DOHH2 (cell line): Measurements from ENCODE around the gene PAX4.

ENCODE experiments used
- H3F3A ChIP-seq: fragments of 200-600 bp; sonication (generic), shearing (Covaris generic); 2 replicates; pipeline ENCODE4 v1.6.0; 2016; ENCODE audit warnings: antibody characterized with exemption, mild to moderate bottlenecking; ENCODE audit not compliant: control insufficient read depth, insufficient read depth
- H3K27ac ChIP-seq: fragments of 200-600 bp; sonication (generic); 2 replicates; pipeline ENCODE4 v1.5.1; 2014; ENCODE audit warnings: low read depth, mild to moderate bottlenecking, low read length, moderate library complexity
- H3K27me3 ChIP-seq: fragments of 200-600 bp; sonication (generic); 2 replicates; pipeline ENCODE4 v1.6.1; 2014; ENCODE audit warnings: mild to moderate bottlenecking, low read length, mixed read lengths; ENCODE audit not compliant: control insufficient read depth
- H3K36me3 ChIP-seq: fragments of 200-600 bp; sonication (generic); 2 replicates; pipeline ENCODE4 v1.6.1; 2014; ENCODE audit warnings: mild to moderate bottlenecking, low read length, moderate library complexity, mixed read lengths; ENCODE audit not compliant: control insufficient read depth
- H3K4me1 ChIP-seq: fragments of 200-600 bp; sonication (generic); 2 replicates; pipeline ENCODE4 v1.6.1; 2014; ENCODE audit warnings: mild to moderate bottlenecking, low read length, mixed read lengths; ENCODE audit not compliant: control insufficient read depth
- H3K4me2 ChIP-seq: fragments of 200-600 bp; sonication (generic); 2 replicates; pipeline ENCODE4 v1.6.0; 2014; ENCODE audit warnings: mild to moderate bottlenecking, low read length, moderate library complexity
- H3K4me3 ChIP-seq: fragments of 200-600 bp; sonication (generic); 2 replicates; pipeline ENCODE4 v1.5.1; 2014; ENCODE audit warnings: mild to moderate bottlenecking, low read length, mixed read lengths
- H3K79me2 ChIP-seq: fragments of 200-600 bp; sonication (generic); 2 replicates; pipeline ENCODE4 v1.6.1; 2014; ENCODE audit warnings: mild to moderate bottlenecking, low read length, mixed read lengths; ENCODE audit not compliant: control insufficient read depth
- H3K9me2 ChIP-seq: fragments of 200-600 bp; sonication (generic); replicated peaks from 2 replicates; pipeline ENCODE4 v1.6.1; 2014; ENCODE audit warnings: mild to moderate bottlenecking, low read length, mixed read lengths; ENCODE audit not compliant: control insufficient read depth
- H3K9me3 ChIP-seq: fragments of 200-600 bp; sonication (generic); 2 replicates; pipeline ENCODE4 v1.6.1; 2014; ENCODE audit warnings: antibody characterized with exemption, low read length, mixed read lengths; ENCODE audit not compliant: control insufficient read depth, insufficient read depth
- H4K20me1 ChIP-seq: fragments of 200-600 bp; sonication (generic); 2 replicates; pipeline ENCODE4 v1.6.0; 2014; ENCODE audit warnings: low read depth, mild to moderate bottlenecking, antibody characterized with exemption, low read length, moderate library complexity; ENCODE audit not compliant: control insufficient read depth, insufficient read depth
- CTCF ChIP-seq: fragments of 200-600 bp; sonication (generic); IDR thresholded peaks from one replicate; pipeline ENCODE4 v1.5.1; 2014; ENCODE audit warnings: antibody characterized with exemption, mild to moderate bottlenecking, low read depth, low read length; ENCODE audit not compliant: poor library complexity, severe bottlenecking
- EZH2phosphoT487 ChIP-seq: fragments of 200-600 bp; sonication (generic); IDR thresholded peaks from 2 replicates; pipeline ENCODE4 v1.6.1; 2017; ENCODE audit warnings: borderline replicate concordance, mild to moderate bottlenecking, antibody characterized with exemption, low read length, moderate library complexity, mixed read lengths

The PAX4 gene

GRCh38 chr7:127592550-127592949 is 25.4 kb downstream of the PAX4 start:
- no peaks in the 10 kb centered on the region for H3K9me2 ChIP-seq
- no peaks in the 10 kb centered on the region for H3K9me3 ChIP-seq
- peaks cover 8% of the 10 kb centered on the region; the same call in 1 of the 2 replicates for H4K20me1 ChIP-seq
- H3K4me2 ChIP-seq, result no peak overlapping the region
- peaks cover 23% of the 10 kb centered on the region for H3K36me3 ChIP-seq
- H3K4me1 ChIP-seq, result peaks cover 14% of the 10 kb centered on the region
- H3K79me2 ChIP-seq, result peaks cover 15% of the 10 kb centered on the region
- H3K4me3 ChIP-seq, result no peak overlapping the region
- no peak overlapping the region for H3K27ac ChIP-seq
- H3K27me3 ChIP-seq, result no peaks in the 10 kb centered on the region
- TF ChIP-seq EZH2phosphoT487 (no peak), CTCF (no peak)
- H3F3A ChIP-seq, result no peaks in the 10 kb centered on the region

GRCh38 chr7:127591591-127591990 is 26.4 kb downstream of the PAX4 start:
- H4K20me1 ChIP-seq, result peaks cover 8% of the 10 kb centered on the region; the same call in 1 of the 2 replicates
- H3K36me3 ChIP-seq, result peaks cover 23% of the 10 kb centered on the region
- no peak overlapping the region for H3K4me2 ChIP-seq
- no peak for TF ChIP-seq CTCF
- TF ChIP-seq EZH2phosphoT487, result no peak
- peaks cover 15% of the 10 kb centered on the region for H3K79me2 ChIP-seq
- H3F3A ChIP-seq, result peaks cover 8% of the 10 kb centered on the region
- no peaks in the 10 kb centered on the region for H3K27me3 ChIP-seq
- H3K4me1 ChIP-seq, result peaks cover 16% of the 10 kb centered on the region
- H3K9me3 ChIP-seq, result no peaks in the 10 kb centered on the region
- no peak overlapping the region for H3K27ac ChIP-seq
- H3K4me3 ChIP-seq, result no peak overlapping the region
- no peaks in the 10 kb centered on the region for H3K9me2 ChIP-seq

GRCh38 chr7:127591189-127591588 is 26.8 kb downstream of the PAX4 start:
- Histone ChIP-seq H3K4me1 (peaks cover 16% of the 10 kb centered on the region), H3K36me3 (peaks cover 23% of the 10 kb centered on the region), H3K27ac (no peak overlapping the region), H3K9me2 (no peaks in the 10 kb centered on the region), H3K4me2 (no peak overlapping the region), H4K20me1 (peaks cover 8% of the 10 kb centered on the region; the same call in 1 of the 2 replicates), H3K27me3 (no peaks in the 10 kb centered on the region), H3K9me3 (no peaks in the 10 kb centered on the region), H3K4me3 (no peak overlapping the region), H3F3A (peaks cover 8% of the 10 kb centered on the region), H3K79me2 (peaks cover 15% of the 10 kb centered on the region)
- TF ChIP-seq EZH2phosphoT487, result no peak
- TF ChIP-seq CTCF, result no peak

GRCh38 chr7:127589896-127590295 is 28.0 kb downstream of the PAX4 start:
- Histone ChIP-seq H3K27me3 (no peaks in the 10 kb centered on the region), H3K4me1 (peaks cover 22% of the 10 kb centered on the region), H4K20me1 (peaks cover 8% of the 10 kb centered on the region; the same call in 1 of the 2 replicates), H3K9me3 (no peaks in the 10 kb centered on the region), H3K4me3 (no peak overlapping the region), H3K4me2 (no peak overlapping the region), H3K9me2 (no peaks in the 10 kb centered on the region), H3F3A (peaks cover 8% of the 10 kb centered on the region), H3K79me2 (peaks cover 20% of the 10 kb centered on the region), H3K36me3 (peaks cover 23% of the 10 kb centered on the region), H3K27ac (no peak overlapping the region)
- TF ChIP-seq CTCF, result no peak
- TF ChIP-seq EZH2phosphoT487, result no peak
